GM19463 (cell line): Measurements from ENCODE around the gene ZNF3.
A peak's percentile ranks its signal among the peaks of the same experiment; 100 is the strongest.

ENCODE experiments used
- ATAC-seq: cut with Tn5 transposase; IDR thresholded peaks from one replicate; pipeline ENCODE4 v1.9.1; 2021; ENCODE audit warnings: mild to moderate bottlenecking, moderate library complexity; ENCODE audit not compliant: unreplicated experiment

ZNF3 gene

DNA sequence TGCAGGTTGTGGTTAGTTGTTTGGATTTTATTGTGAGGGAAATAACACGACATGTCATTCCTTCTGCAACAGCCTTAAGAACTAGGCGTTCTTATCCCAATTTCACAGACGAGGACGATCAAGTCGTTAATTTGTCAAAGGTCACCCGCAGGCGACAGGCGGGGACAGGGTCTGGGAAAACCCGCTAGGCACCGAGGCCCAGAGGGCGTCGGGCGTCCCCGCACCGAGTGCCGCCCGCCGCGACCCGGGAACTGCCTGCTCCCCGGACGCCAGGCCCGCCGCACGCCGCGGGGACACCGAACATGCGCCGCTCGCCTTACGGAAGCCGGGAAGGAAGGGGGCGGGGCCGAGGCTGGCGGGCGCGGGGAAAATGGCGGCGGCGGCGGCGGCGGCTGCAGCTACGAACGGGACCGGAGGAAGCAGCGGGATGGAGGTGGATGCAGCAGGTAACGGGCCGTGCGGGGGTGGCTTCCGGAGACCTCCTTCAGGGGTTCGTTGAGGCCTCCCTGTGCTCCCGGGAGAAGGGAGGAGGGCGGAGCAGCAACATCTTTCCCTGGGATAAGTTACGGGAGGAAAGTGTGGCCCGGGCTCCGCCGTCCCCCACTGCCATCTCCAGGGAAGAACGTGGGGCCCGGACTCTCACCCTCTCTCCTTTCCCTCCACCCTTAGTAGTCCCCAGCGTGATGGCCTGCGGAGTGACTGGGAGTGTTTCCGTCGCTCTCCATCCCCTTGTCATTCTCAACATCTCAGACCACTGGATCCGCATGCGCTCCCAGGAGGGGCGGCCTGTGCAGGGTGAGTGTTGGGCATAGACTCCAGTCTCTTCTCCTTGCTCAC is 7.3 kb upstream of the ZNF3 start, which contains the start of gene COPS6:
Gene COPS6, plus strand, starts transcription at position 349 of the 837 bp plus-strand sequence. Its CDS starts 22 bp downstream, at position 371.
- ATAC-seq = peak; percentile 72

DNA sequence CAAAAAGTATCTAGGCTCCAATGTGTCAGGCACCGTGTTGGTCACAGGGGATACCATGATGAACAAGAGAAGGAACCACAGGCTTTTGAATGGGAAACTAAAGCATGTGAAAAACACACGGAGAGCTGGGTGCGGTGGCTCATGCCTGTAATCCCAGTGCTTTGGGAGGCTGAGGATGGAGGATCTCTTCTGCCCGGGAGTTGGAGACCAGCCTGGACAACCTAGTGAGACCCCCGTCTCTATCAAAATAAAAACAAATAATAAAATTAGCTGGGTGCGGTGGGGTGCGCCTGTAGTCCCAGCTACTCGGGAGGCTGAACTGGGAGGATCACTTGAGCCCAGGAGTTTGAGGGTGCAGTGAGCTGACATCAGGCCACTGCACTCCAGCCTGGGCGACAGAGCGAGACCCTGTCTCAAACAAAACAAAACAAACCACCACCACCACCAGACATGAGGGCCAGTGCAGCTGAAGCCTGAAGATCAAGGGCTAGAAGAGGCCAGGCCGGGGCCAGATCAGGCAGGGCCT is 6.6 kb upstream of the ZNF3 start:
- ATAC-seq = no peak

DNA sequence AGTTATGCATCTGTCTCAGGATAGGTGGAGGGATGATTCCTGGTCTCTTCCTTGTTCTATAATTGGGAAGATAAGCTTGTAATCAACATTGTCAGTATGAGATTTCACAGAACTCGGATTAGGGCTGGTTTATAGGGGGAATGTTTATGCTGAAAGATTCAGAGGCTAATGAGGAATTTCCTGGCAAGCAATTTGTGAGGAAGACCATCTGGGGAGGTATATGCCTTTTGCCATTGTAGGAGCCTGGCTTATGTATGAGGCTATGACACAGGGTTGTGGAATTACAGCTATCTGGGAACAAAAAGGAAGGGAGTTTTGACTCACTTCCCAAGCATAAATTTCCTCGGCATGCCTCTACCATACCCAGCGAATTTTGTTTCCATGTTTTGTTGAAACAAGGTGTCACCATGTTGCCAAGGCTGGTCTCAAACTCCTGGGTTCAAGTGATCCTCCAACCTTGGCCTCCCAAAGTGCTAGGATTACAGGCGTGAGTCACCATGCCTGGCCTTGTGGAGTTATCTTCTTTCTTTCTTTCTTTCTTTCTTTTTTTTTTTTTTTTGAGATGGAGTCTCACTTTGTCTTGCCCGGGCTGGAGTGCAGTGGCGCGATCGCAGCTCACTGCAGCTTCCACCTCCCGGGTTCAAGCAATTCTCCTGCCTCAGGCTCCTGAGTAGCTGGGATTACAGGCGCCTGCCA is 5.7 kb upstream of the ZNF3 start:
- no peak for ATAC-seq

DNA sequence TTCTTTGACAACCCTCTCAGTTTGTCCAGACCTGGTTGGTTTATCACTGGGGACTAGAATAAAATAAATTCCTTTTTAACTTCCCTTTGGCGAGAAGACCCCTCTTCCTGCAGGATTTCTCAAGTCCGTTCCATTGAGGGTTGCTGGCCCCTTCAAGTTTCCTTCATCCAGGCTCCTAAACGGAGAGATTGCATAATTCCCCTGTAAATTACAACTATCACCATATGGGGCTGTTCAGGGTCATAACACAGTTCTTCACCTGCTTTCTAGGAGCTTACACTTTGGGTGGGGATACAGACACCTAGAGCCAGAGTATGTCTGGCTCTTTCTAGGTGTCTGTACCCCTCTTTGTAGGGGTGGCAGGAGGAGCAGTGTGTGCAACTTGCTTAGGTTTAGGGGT is 4.0 kb upstream of the ZNF3 start:
- ATAC-seq = no peak

DNA sequence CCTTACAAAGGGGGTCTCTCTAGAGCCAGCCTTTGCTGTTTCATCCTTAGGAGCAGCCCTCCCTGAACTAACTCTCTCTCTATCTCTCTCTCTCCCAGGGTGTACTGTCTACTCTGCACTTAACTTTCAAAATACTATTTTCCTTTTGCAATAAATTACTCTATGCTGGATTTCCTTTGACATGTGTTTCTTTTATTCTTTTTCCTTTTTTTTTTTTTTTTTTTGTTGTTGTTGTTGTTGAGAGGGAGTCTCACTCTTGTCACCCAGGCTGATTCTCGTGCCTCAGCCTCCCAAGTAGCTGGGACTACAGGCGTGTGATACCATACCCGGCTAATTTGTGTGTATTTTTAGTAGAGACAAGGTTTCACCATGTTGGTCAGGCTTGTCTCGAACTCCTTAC is 1.5 kb upstream of the ZNF3 start:
- ATAC-seq = no peak

DNA sequence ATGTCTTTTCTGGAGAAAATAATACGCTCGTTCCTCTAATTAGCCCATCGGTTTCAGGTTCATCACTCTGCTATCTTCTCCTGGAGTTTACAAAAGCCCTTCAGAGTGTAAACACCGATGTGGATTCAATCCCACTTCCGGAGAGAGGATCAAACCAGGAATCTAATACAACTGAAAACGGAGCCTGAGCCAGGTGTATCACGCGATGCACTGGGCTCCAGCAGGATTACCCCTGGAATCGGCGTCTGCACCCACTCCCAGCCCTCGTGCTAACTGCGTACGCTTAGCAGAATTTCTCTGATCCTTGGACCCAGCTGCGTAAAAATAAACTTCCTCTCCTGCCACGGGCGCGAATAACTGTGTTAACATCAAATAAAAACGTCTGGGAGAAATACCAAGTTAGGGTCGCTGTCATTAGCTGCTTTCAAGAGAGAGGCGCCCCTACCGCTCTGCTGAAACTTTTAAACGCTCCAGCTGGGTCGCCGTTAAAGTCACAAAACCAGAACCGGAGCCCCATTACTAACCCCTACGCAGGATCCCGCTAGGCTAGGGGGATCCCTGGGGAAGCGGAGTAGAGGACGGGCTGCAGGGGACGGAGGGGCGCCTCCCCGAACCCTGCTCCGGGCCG is 502 bp downstream of the ZNF3 start:
- no peak for ATAC-seq

DNA sequence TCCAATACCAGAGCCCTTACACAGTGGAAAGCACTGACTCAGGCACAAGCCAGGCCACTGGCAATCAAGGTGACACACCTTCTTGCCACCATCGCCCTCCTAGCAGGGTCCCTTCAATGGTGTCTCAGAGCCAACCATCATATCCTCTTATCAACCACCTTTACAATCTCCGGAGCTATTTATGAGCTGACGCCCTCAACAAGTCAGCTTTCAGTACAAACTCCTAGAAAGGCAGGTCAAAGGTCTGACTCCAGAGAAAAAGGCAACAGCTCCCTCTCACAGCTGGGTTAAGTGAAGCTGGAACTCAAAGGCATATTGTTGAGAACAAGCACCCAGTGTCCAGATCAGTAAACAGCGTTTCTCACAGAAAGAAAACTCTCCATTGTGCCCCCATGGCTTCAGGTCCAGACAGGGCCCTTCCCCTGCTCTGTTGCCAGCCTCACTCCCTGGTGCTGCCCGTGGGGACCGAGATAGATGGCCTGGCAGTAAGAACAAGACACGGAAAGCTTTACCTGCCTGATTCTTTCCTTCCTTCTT is 2.4 kb downstream of the ZNF3 start:
- no peak for ATAC-seq

DNA sequence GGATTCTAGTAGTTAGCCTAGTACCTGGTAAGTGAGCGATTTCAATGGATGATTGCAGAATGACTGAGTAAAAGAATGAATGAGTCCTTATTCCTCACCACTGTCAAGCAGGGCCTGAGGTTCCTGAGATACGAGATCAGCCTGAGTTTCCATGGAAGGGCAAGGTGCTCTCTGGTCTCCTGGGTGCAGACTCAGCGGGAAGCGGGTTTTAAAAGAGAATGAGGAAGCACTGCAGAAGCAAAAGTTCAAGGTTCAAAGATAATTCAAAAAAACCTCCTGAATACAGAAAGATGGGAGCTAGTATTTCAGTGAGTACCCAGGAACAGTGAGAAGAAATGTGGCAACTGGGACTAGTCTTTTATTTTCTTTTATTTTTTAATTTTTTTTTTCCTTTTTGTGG is 4.3 kb downstream of the ZNF3 start:
- no peak for ATAC-seq

DNA sequence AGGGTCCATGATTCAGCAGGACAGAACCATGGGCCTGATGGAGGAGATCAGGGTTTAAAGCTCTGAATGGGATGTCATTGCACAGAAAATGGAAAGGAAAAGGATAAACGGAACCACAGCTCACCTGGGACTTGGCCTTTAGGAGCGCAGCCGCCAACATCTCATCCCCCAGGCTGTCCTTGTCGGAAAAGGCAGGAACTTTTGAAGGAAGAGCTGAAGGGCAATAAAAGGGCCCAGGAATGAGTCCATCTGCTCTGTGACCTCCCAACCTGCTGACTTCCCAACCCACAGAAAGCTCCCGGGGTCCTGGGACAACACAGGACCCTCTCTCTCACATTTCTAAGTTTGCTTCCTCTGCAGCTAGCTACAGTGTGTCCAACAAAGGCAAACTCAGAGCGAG is 6.1 kb downstream of the ZNF3 start:
- no peak for ATAC-seq

DNA sequence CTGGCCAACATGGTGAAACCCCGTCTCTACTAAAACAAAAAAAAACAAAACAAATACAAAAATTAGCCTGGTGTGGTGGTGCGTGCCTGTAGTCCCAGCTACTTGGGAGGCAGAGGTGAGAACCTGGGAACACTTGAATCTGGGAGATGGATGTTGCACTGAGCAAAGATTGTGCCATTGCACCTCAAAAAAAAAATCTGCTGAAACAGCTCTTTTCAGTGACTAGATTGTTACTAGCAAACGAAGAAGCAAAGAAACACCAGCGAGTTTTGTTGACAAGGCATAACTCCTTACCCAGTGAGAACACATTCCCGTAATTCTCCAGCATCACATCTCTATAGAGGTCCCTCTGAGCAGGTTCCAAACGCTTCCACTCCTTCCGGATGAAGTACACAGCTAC is 6.7 kb downstream of the ZNF3 start:
- ATAC-seq = no peak

DNA sequence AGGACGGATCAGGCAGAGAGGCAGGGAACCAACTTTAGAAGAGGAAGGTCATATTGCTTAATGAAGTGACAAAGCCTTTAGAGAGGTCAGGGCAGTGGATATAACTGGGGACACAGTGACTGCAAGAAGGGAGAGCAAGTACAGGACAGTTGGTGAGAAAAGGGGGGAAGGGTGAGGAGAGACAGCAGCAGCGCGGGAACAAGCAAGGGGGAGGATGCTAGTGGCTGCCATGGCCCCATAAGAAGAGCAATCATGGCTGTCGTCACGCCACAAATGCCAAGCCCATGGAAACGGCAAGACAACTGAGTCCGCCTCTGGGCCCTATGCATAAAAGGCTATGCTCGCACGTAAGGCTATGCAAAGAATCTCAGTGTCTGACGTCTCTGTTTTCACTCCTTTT is 9.1 kb downstream of the ZNF3 start:
- ATAC-seq = no peak

DNA sequence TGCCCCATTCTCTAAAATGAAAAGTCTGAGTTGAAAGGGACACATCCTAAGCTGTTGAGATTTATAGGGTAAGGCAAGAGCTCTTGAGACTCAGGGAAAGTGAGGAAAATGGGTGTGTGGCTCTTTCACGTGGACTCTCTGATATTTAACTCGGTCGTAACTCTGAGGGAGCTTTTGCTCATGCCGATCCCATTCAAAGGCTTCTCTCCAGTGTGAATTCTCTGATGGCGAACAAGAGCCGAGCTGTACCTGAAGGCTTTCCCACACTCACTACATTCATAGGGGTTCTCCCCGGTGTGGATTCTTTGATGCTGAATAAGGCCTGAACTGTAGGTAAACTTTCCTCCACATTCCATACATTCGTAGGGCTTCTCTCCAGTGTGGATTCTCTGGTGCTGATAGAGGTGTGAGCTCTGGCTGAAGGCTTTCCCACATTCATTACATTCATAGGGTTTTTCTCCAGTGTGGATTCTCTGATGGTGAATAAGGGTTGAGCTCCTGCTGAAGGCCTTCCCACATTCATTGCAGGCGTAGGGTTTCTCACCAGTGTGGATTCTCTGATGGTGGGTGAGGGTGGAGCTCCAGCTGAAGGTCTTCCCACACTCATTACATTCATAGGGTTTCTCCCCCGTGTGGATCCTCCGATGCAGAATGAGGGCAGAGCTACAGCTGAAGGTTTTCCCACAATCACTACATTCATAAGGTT is 10.4 kb downstream of the ZNF3 start:
- no peak for ATAC-seq

DNA sequence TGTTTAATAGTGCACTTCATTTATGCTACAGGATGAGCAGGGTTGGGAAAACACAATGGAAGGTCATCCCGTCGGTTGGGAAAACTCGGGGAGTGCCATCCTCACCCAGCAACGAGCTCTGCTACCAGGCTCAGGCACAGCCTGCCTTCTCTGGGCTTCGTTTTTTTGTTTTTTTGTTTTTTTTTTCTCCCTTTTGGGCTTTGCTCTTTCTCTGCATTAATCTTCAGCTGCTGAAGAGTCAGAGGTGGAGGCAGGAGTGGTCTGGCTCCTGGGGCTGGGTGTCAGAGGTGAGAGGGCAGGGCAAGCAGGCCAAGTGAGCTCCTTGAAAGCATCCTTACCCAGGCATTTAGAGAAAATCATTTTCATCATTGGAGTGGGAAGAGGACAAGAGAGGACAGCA is 11.5 kb downstream of the ZNF3 start:
- ATAC-seq = no peak

DNA sequence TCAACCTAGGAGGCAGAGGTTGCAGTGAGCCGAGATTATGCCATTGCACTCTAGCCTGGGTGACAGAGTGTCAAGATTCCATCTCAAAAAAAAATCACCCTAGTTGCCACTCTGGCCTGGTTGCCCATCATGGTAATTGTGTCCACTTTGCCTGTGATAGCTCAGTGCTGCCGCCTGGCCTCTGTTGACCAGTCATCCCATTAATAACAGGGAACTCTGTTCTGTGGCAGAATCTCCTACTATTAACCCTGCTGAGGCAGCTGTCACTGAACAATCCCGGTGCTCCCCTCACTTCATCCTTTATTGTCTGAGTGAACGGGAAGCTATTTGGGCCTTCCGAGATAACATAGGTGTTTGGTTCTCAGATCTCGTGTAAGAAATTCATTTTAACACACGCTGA is 14.6 kb downstream of the ZNF3 start:
- ATAC-seq = no peak

DNA sequence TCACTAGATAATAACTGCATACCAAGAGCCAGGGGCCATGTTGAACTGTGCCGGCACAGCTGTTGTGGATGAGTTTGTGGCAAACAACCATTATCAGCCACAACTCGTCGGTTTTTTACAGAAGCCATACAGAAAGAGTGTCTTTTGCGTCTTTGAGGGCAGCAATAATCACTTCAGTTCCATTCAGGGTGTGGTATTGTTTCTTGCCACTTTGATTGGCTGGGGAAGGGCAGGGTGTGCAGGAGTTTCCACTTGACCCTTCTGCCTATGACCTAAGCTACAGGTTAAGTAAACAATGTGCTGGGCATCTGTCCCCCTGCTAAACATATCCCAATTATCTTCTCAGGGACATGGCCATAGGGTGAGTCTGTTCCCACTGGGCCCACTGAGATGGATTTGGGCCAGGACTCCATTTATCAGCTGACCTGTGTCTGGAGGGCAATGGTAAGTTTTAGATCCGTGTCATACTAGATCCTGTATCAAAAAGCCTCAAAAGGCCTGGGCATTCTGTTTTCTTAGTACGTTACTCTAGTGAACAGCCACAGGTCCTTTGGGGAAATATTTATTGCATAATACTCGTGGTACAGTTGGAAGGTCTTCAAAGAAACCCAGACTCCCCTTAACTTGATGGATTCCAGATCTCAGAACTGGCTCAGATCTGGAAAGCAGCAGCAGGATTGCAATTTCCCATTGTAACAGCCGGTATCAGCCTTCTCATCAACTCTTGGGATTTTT is 15.9 kb downstream of the ZNF3 start:
- ATAC-seq = no peak

DNA sequence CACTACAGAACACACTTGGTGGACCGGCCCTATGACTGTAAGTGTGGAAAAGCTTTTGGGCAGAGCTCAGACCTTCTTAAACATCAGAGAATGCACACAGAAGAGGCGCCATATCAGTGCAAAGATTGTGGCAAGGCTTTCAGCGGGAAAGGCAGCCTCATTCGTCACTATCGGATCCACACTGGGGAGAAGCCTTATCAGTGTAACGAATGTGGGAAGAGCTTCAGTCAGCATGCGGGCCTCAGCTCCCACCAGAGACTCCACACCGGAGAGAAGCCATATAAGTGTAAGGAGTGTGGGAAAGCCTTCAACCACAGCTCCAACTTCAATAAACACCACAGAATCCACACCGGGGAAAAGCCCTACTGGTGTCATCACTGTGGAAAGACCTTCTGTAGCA is 17.4 kb downstream of the ZNF3 start:
- ATAC-seq = no peak

DNA sequence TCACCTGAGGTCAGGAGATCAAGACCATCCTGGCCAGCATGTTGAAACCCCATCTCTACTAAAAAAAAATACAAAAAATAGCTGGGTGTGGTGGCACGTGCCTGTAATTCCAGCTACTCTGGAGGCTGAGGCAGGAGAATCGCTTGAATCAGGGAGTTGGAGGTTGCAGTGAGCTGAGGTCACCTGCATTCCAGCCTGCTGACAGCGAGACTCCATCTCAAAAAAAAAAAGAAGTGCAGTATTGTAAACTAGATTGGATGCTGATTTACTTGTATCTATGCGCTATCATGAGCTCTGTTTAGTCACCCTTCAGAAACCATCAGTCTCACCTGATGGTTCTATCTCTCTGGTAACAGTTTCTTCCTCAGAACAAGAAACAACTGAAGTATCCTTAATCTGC is 18.1 kb downstream of the ZNF3 start:
- ATAC-seq = no peak

DNA sequence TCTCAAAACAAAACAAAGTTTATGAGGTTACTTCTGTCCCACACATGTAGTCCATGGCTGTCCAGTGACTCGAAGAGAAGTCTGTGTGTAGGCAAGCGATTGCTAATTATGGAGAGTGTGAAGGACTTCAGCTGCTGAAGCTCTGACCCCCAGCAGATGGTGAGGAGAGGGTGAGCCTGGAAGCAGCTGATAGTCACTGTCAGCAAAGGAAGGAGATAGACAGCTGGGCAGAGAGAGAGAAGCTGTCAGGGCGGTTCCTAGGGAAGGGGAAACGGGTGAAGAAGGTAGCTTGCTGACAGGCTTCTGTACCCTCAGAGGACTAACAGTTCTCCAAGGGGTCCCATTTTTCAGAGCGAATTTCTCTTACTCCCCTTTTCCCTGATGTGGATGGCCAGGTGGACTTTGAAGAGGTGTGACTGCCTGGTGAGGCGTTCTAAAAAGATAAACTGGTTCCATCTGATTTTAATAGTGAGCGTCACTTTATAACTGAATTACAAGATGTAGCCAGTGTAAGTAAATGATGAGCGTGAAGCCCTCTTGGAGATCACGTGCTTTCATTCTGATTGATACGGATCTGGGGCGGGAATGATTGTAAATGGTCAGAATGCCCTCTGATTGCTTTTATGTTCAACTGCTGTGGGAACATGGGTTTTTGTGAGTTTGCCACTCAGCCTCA is 19.9 kb downstream of the ZNF3 start:
- no peak for ATAC-seq

DNA sequence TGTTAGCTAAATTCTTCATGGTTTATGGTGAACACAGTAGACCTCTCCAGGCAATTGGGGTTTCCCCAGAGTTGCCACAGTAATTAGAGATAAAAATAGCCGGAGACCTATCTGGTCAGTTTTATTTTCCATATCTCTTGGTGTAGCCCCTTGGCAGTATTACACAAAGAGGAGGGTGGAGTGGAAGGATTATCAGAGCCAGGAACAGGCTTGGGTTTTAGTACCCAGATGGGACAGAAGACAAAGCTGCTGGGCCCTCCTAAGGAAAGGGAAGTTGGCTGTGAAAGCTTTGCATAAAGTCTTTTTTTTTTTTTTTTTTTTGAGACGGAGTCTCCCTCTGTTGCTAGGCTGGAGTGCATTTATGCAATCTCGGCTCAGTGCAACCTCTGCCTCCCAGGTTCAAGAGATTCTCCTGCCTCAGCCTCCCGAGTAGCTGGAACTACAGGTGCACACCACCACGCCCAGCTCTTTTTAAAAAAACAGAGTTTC is 22.2 kb downstream of the ZNF3 start:
- ATAC-seq = no peak
